SK-N-MC (cell line): ENCODE measurements around the gene ADARB2.

Source experiments
- EZH2 ChIP-seq: fragments of 200-600 bp; sonication (generic); IDR thresholded peaks from one replicate; pipeline ENCODE4 v1.6.1; 2017; ENCODE audit warnings: antibody characterized with exemption
- FOXP2 ChIP-seq: optimal IDR thresholded peaks from 2 replicates; pipeline ENCODE3; 2011; ENCODE audit warnings: mild to moderate bottlenecking, moderate library complexity; ENCODE audit not compliant: insufficient read depth; ENCODE audit errors: extremely low read length, control extremely low read depth
- POLR2AphosphoS5 ChIP-seq: IDR thresholded peaks from 2 replicates; pipeline ENCODE4 v1.6.1; 2012; ENCODE audit warnings: mild to moderate bottlenecking, low read depth, low read length, borderline replicate concordance

DNA sequence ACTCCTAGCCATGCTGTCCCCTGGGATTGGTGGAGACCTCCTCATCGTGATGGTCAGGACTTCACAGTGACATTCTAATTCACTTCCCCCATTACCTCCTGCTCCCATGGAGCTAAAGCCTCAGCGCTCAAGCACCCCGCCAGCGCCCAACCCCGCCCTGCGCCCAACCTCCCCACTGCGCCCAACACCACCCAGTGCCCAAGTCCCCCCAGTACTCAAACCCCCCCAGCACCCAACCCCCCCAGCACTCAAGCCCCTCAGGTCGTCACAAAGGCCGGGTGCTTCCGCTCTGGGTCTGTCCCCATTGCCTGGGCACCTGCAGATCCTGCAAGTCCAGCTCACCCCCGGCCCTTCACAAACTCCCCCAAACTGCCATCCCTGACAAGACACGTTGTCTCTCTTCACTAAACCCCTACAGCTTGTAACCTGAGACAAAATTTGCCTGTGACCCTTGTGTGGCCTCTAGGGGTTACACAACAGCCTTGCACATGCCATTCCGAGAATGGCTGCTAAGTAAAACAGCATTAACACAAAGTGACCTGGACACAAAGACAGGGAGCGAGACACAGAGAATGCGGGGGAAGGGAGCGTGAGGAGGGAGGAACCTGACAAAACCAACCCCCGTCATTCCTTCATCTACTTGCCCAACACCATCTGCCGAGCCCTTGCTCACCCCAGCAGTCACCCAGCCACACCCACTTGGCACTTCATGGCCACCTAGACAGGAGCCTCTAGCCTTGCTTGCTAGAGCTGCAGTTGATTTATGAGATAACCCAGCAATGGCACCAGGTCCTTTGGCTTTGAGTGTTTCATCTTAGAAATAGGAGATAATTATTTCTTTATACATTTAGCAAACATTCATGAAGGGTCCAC is 107.8 kb downstream of the ADARB2 start:
- no peak for TF ChIP-seq EZH2
- no peak for TF ChIP-seq FOXP2
- no peak for TF ChIP-seq POLR2AphosphoS5
